Measurements from ENCODE around the gene PADI3.

GRCh38 chr1:17265162-17265561 is 16.3 kb downstream of the PADI3 start:
- TF ChIP-seq CTCF (IDR thresholded peaks at IDR 0.05) = no peak
- no peak for TF ChIP-seq POLR2A (IDR thresholded peaks at IDR 0.05)
